GDM1 (cell line): ENCODE measurements around the gene AP3B1.

Experiments
- DNase-seq: peaks from one replicate; lab custom pipeline; 2025; lab: John Stamatoyannopoulos, UW

AP3B1 gene

DNA sequence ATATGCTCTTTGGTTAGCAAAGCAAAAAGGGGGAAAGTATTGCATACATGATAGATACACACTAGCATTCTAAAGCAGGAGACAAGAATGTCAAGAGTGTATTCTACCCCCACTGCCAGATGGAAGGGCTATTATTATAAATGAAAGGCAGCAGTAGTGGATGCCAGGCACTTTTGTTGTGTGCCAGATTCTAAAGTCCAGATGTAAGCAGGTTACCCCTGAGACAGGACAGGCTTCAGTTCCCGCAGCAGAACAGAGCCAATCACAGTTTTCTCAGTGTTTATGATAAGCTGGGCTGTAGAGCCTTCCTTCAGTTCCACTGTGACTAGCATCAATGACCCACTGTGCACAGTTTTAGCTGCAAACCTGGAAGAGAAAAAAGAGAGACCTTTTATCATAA is 291.8 kb downstream of the AP3B1 start:
- DNase-seq, result no peak

DNA sequence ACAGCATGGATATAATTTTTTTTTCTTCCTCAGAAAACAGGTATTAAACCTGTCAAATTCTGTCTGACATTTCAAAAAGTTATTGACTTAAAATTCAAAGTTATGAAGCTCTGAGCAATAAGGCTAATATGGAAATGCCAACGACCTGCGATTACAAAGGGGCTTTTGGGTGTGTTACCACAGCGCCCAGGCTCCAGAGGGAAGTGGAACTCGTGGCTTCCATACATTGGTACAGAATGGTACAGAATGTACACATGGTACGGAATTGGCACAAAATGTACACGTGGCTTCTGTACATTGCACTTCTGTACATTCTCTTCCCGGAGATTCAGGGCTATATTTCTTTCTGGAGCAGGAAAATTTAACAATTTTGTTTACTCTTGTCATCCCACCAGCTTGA is 293.3 kb downstream of the AP3B1 start:
- no peak for DNase-seq

DNA sequence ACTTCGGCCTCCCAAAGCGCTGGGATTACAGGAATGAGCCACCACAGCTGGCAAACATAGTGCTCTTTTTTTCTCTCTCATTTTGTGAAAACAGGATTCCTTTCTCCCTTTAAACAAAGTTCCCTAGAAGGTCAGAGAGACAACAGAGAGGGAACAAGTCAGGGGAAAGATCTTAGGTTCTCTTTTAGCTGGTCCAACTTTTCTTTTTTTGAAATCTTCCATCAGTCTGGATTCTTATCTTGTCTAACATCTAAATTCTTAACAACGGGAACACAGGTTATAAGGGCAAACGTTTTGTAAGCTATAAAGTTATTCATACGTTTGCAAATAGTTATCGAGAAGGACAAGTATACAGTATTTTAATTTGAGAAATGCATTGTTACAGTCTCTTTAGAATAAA is 294.3 kb downstream of the AP3B1 start:
- no peak for DNase-seq

DNA sequence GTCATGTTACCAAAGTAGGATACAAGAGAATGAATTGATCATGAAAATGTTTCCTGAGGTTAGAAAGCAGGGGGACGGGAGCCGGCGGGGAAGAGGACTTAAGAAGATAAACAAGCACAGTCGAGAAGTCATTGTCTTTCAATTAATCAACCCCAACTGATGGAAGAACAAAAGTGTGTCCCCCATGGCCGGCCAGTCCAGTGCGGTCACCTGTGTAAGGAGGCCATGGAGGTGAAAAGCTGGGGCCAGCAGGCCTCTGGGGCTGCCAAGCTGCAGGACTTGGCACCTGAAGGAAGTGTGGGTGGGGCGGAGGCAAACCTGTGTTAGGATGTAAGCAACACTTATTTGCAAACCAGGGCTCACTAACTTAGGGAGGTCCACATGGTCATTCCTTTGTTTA is 295.1 kb downstream of the AP3B1 start:
- no peak for DNase-seq

DNA sequence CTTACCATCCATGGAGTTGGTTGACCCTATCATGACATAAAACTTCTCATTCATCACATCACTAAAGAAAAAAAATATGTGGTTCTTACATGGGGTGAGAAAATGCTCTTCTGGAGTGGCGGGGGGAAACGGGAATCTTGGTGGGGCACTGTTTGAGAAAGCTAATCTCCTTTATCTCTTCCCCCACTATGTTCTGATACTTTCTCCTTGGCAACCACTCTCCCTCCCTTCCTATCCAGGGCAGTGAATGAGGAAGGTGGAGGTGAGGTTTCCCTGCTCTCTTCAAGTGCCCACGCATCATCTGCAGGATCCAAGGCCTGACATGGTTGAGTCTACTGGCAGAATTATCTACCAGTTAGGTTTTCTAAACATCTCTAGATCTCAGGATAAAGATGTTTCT is 297.6 kb downstream of the AP3B1 start:
- no peak for DNase-seq

DNA sequence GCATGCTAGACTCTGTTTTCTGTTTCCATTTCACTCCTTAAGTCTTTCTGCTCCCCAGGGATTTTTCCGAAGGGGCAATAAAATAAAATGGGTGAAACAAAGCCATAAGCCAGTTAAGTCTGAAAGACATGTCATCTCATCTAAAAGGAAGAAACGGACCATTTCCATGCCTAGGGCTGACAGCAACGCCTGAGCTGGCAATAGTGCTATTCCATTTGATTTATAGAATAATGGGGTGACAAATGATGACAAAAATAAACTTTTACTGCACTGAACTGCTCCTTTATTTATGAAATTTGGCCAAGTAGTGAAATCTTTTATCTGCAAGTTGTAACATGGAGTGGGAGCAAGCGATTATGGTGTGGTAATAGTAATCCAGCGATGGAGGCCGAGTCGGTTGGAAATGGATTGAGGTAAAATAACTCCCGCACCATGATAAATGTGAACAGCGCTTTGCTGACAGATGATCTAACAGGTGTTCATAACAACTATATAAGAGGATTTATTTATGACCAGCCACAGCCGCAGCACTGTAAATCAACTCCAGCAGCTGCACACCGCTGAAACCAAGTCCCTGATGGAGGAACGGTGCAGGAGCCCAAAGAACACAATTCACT is 298.6 kb downstream of the AP3B1 start:
- DNase-seq, result no peak

DNA sequence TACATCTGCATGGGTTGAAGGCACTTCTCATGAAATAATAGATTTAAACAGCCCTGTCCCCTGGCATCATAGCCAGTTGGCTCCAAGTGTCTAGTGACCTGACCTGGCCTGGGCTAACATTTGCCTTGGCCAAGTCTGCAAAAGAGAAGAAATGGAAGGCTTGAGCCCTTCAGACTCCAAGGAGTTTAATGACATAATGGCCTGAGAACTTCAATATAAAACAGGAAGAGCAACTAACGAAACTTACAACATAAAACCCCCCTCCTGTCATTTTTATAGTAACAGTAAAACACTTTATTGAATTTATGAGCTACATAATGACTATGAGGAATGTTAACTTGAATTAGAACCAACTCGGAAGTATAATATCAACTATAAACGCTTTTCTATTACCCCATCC is 299.6 kb downstream of the AP3B1 start:
- DNase-seq, result no peak

DNA sequence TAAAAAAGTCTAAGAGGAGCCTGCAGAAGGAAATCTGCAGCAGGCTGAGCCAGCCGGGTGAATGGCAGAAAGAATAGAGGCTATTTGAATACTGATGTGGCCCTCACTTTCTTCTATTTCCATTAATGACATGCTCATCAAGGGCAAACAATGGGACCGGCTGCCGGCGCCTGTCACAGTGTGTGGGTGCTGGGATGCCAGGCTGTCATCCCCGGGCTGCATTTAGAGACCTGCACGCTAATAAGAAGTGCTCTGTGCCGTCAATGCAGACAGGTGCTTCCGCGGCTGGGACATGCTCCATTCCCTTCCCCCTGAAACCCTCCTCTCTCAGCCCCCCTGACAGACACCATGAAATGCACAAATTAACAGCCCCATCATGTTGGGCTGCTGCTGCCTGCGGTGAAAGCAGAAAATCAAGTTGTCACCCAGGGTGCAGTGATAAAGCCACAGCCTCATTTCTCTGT is 300.6 kb downstream of the AP3B1 start:
- DNase-seq, result no peak

DNA sequence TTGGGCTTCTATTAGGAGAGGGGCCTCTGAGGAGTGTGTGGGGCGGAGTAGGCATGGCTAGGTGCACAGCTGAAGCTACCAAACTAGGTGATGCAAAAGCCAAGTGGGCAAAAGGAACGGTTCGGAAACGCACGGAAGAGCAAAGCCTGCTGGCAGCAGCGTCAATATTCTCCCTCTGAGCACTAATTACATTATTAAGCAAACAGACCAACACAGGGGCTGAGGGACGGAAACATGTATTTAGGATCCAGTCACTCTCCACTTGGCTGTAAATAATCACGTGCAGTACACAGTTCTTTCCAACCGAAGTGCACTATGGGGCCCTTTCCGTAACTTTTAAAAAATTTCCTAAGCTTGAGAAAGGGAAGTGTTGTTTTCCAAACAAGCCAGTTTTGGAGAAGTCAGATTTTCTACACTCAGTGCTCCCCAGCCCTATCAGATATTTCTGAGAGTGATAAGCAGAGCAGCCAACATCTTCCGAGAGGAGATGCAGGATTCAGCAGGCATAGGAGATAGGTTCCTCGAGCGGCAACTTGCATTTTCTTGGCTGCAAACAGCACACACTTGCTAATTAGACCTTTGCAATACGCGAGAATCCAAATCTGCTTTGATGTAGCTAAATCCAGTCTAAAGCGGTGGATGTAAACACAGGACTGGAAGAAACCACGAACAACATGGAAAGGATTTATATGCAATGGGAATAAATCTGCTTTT is 301.2 kb downstream of the AP3B1 start:
- no peak for DNase-seq

DNA sequence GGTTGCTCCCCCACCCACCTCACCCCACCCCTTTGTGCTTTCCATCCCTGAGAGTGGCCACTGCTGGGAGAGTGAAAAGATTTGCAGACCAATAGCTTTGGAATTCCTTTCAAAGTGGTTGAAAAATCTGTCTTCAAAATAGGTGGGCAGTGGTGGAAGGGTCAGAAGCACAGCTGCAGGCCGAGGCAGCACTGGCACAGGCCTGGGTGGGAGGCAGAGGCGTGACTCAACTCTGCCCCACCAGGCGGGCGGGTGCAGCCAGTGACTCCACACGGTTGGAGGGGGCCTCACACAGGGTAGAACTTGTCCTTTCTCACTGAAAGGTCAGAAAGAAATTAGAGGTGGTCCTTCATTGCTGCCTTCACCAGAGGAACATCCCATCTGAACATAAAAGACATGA is 303.4 kb downstream of the AP3B1 start:
- DNase-seq, result no peak

DNA sequence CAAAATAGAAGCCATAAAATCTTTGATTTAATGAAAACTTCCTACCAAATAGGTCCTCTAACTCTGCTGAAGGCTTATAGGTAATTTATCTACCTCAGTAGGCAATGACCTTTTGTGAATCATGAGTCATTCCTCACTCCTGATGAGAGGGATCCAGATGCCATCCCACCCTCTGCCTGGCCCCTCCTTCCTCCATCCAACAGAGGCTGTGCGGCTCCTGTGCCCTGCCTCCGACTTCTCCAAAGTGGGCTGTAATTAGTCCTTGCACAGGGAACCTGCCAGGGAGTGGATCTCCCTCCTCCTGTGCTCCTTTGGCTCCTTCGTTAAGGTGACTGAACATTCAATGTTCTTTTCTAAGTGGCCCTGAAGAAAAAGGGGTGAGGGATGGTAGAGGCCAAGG is 304.5 kb downstream of the AP3B1 start:
- DNase-seq, result no peak

DNA sequence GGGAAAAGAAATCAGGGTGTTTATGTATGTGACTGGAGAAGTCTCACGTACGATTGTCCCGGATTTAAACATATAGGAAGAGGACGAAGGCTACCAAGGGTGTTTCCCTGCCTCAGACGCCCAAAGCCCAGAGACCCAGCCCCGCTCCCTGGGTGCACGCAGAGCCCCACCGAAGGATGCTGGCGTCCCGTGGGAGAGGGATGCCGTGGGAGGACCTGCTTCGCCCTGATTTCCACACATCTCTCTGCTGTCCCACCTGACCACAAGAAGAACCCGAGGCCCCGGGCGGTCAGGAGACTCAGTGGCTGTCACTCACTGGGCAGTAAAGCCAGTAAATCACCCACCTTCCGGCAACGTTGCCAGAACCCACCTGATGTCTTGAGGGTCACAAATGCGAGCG is 306.5 kb downstream of the AP3B1 start:
- no peak for DNase-seq

DNA sequence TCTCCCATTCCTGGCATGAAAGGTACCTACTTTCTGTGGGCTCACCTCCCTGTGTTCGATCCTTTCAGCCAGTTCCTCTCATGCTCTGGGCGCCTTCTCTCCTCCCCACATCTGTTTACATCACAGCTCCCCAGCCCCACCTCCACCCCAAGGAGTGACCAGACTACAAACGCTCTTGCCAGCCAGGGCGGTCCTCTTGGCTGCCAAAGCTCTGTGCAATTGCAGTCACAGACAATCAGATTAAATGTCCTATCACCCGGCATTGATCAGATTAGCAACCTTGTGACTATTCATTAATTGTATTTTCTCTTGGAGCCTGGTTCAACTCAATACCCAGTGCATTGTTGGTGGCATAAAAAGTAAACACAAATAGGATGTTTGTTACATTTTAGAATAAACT is 307.2 kb downstream of the AP3B1 start:
- DNase-seq, result no peak

DNA sequence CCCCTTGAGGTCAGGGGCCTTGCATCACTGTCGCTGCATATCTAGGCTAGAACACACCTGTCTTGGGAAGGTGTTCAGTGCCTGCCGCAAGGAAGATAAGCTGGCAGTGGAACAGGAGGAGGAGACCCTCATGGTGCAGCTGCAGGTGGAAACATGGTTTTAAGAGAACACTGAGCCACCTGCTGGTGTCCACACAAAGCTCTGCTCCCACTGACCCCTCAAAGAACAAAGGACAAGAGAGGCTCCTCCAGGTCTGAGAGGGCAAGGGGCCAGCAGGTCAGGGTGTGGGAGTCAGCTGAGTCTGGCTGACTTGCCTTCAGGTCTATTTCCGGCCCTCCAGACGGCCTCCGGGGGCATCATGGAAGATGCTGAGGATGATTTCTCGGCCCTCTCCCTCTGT is 308.2 kb downstream of the AP3B1 start:
- DNase-seq, result no peak

DNA sequence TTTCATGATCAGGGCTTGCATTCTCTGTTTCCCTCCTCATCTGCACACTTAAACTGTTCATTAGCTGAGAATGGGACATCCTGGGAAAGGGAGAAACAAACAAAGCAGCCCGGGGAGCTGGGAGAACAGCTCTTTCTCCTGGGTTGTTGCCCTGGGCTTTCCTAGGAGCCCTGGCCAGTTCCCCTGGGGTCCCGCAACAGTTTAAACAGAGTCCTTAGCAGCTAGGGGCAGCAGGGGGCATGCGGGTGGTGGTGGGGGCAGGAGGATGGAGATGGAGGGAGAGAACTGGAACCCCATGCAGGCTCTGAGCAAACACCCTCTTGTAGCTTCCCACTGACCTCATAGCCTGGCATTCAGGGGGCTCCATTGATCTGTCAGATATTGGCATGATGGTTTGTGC is 309.3 kb downstream of the AP3B1 start:
- no peak for DNase-seq

DNA sequence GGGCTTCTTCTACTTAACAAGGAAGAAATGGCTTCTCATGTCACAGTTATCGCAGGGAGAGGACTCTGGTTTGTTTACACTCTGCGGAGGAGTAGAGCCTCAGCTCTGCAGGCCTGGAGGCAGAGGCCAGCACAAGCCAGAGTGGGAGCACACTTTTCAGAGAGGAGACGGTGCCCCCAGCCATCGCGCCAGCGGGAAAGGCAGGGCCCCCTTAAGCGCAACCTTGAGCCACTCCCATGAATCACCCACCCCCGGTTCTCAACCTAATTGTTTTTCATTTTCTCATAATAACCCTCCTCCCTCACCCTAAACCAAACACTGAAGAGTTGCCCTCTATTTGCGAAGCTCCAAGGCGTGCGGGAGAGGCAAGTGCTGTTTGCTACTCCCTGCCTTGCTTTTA is 309.9 kb downstream of the AP3B1 start:
- no peak for DNase-seq

DNA sequence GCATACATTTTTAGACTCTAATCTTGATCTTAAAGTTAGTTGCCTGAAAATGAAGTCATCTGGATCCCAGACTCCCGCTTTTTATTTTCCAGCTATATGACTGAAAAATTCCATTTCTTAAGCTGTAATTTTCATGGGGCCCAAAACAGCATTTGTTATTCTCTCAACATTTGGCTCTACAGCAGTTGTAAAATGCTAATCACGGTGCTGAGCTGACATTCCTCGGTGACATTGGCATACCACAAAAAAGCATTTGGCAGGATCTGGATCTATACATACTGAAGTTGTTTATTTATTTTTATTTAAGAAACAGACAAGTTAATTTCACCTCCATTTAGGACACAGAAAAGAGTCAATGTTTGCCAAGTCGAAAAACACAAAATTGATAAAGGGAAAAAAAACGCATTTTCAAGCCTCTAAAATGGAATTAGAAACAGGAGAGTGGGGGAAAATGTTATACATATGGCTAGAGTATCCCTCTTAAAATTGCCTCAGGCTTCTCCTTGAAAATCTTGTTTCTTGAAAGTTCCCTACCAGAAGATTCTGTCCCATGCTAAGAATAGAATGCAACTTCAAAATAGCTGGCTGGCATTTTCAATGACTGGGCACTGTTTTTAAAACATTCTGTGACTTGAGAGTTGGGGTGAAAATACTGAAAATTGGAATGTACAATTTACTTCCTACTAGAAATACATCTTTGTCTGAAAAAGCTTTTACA is 310.9 kb downstream of the AP3B1 start:
- DNase-seq, result no peak

DNA sequence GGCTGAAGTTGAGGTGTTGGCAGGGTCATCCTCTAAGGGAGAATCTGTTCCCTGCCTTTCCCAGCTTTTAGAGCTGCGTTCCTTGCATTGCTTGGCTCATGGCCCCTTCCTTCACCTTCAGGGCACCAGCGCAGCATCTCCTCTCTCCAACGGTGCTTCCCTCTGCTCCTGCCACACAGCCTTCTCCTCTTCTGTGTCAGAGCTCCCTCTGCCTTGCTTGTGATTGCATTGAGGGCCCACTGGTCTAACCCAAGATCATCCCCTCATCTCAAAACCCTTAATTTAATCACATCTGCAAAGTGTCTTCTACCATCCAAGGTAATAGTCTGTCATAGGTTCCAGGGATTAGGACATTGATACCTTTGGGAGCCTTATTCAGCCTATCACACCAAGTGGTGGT is 312.7 kb downstream of the AP3B1 start:
- DNase-seq, result no peak

DNA sequence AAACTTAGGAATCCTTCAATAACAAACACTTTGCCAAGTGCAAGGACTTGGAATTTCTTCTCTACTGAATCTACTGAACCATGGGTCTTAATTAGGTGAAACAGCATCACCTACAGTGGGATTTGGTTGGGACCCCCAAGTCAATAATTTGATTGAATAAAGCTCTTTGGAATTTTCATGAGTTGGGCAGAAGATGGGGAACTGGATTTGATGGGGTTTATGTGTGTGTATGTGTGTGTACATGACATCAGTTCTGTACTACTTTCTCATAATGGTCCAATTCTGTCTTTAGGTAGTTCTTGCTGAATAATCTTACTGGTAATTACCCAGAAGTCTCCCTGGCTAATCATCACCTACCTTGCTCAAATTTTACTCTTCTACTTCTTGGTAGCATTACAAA is 319.9 kb downstream of the AP3B1 start:
- no peak for DNase-seq

DNA sequence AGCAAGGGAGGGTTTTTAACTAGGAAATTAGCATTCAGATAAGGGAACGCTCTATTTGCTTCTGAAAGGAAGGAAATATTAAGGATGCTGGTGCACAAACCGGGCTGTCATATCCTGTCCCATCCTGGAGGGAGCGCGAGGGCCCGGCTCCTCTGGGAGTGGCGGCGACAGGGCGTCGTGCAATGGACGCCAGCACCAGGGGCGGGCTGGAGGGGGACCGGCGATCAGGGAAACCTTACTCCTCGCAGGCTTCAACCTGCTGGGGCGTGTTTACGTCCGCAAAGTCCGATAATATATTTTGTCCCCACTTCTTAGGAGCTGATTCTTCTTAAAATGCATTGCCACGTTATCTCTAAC is 321.3 kb downstream of the AP3B1 start:
- no peak for DNase-seq

DNA sequence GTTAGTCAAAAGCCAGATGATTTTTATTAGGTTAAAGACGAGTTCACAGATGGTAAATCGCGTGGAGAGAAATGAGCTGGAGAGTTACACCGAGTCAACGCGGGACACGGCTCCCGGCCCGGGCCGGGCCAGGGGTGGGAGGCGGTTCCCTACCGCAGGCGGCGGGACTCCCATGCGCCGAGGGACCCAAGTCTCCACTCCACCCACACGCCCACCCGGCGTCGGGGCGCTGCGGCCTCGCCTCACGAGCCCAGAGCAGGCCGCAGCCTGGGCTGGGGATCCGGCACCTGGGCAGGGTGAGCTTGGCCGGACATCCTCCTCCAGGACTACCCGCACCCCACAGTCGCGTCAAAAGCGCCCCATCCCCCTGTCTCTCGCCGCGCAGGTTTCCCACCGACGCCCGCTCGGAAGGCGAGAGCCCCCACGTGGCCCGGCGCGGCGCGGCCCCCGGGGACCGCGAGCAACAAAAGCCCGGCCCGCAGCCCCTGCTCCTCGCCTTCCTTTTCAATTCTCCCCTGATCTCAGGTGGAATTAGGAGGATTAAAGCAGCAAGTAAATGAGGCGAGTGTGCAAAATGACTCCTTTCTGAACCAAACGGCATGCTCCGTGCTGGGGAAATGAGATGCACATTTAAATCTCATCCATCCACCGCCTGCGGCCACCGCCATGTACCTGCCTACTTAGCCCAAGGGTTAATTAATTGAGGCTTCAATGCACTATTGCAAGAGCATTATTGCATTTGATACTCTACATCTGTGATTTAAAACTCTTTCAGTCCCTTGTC is 321.8 kb downstream of the AP3B1 start:
- DNase-seq, result no peak

DNA sequence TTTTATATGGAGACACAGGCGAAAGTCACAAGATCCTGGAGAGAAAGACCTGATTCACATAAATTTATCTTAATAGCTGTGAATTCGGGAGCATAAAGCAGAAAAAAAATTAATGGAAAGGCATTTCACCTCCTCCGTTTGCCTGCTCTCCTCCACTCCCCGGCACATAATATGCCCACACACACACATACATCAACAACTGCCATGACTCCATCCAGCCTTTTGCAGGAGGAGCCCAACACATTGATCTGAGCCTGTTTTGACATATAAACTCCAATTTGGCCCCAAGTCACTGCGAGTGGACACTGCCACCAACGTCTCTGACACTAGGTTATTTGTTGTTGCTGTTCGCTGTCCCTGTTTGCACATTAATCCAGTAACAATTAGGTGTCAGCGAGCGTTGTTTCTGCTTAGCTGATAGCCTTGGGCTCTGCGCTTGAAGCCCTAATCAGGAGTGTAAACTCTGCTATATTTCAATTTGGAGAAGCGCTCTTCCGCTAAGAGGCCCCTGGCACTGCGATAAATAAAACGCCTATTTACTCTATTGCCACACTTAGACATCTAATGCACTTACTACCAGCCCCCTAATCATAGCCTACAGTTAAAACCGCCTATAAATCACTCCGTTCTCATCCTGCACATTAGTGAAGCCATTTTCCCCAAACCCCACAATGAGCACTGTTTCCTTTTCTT is 322.6 kb downstream of the AP3B1 start:
- DNase-seq, result no peak
